ENCODE data around the gene PROCA1.

PROCA1 gene, protein sequence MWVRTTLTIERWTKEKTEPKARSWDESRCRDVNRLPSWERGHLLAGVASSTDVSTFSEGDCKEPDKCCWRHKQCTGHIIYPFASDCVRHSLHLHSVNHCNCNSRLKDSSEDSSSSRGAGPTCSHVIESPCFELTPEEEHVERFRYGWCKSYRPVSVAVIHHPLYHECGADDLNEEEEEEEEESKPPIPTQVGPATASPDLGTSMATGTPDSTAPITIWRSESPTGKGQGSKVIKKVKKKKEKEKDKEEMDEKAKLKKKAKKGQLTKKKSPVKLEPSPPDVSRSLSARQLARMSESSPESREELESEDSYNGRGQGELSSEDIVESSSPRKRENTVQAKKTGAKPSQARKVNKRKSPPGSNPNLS

GRCh38 chr17:28711723-28712031 is at the start of gene PROCA1:
PROCA1 (minus strand) TSS chr17:28711888; CDS start chr17:28711660, 228 bp downstream.
- DNase-seq, result no peak

DNA sequence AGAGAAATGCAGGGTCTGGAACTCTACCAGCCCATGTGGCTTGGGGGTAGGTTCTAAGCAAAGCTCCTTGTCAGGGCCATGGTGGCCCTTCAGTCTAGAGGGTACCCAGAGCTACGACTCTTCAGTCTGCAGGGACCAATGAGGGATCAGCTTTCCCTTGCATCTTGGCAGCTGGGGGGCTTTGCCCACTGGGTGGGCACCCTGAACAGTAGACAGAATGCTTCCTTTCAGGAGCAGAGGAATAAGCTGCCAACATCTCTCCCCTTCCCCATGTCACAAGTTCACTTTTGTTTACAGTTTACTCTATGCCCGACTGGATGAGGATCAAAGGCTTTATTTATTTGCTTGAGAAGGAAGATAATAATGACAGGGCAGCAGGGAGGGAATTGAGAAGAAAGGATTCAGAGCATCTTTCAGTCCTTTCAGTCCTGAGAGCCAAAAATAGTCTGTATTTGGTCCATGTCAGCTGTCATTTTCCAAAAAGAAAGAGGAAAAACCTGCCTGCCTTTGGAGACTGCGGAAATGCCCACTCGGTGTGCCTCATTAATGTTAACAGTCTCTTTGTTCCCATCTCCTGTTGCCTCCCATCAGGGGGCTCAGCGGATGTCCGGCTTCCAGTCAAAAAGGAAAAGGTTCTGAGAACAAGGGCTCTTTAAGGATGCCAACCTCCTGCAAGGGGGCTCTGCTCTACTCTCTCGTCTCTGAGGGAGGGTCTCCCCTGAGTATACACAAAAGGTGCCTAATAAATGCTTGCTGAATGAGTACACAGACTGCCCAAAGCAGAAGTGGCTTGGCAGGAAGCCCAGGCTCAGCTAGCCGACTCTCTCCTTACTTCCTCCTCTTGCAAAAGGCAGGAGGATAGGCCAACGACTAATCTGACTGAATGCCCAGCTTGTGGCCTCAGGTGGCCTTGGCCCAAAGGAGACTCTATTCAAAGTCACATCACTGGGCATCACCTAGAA is 49.2 kb upstream of the PROCA1 start:
- DNase-seq, result peak; percentile 48

GRCh38 chr17:28759256-28759865 is 47.7 kb upstream of the PROCA1 start:
- no peak for DNase-seq

DNA sequence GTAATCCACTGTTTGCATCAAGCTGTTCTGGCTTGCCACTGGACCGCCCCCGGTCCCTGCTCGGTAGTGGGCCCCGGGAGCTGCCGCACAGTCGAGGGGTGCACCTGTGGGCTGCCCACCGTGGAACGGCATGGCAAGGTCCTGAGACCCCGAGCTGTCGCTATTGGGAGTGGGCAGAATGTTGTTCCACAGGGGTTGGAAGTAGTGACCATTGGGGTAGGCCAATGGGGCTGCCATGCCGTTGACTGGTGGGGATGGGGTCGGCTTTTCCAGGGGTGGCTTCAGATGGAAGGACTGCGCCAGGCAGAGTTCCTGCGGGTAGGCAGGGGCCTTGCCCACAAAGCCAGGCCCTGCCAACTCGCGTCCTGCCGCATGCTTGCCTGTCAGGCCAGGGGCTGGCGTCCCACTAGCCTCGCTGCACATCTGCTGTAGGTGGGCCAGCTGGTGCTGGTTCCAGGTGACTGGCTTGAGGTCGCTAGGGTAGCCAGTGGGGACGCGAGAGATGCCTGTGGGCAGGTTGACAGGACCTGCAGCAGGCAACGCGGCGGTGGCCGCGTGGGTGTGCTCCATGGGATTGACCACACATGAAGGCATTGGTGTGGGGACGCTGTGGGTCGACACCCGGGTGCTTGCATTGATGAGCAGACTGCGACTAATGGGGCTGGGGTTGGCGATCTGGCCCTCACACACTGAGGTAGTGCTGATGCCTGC is 46.9 kb upstream of the PROCA1 start:
- no peak for DNase-seq

DNA sequence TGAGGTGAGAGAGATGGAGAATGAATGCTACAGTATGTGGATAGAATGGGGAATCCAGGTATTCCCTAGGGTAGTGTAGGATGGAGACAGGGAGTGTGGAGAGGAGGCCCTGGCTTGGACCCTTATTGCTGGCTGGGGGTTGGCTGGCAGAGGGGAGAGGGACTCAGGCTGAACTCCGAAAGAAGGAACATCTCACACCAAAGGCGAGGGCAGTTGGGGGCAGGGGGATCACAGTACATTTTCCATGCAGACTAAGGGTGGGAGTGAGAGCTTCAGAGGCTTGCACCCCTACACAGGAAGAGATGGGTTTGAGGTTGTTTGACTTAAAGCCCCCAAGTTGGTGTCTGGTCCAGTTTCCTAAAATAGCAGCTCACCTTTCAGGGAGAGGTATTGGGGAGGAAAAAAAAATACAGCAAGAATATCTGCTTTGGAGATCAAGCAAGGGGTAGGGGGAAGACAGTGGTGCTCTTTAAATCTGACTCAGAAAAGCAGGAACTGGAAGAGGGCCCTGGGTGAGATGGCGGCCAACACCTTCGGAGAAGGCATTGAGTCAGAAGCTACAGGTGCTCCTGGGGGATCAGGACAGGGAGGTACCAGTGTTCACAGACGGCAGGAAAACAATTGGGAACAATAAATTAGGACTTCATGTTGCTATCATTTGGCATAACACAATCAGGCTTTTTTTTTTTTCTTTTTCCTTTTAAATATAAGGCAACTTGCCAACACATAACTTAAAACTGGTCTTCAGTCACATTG is 44.5 kb upstream of the PROCA1 start:
- DNase-seq, result no peak

- DNase-seq, result no peak
Measured at GRCh38 chr17:28755486-28755885, 43.8 kb upstream of the PROCA1 start.

DNA sequence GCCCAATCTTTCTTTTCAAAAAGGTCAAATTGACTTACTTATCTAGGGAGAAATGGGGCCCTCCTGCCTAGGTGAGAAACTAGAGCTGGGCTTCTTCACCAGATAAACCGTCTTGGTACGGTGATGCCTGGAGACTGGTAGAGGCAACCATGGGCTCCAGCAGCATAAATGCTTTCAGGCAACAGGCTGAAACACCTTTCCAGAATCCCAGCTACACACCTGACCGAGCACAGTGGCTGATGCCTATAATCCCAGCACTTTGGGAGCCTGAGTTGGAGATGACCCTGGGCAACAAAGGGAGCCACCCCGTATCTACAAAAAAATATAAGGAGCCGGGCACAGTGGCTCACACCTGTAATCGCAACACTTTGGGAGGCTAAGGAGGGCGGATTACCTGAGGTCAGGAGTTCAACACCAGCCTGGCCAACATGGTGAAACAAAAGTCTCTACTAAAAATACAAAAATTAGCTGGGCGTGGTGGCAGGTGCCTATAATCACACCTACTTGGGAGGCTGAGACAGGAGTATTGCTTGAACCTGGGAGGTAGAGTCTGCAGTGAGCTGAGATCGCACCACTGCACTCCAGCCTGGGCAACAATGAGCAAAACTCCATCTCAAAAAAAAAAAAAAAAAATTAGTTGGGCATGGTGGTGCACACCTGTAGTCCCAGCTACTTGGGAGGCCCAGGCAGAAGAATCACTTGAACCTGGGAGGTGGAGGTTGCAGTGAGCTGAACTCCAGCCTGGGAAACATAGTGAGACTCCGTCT is 40.1 kb upstream of the PROCA1 start:
- DNase-seq, result no peak

DNA sequence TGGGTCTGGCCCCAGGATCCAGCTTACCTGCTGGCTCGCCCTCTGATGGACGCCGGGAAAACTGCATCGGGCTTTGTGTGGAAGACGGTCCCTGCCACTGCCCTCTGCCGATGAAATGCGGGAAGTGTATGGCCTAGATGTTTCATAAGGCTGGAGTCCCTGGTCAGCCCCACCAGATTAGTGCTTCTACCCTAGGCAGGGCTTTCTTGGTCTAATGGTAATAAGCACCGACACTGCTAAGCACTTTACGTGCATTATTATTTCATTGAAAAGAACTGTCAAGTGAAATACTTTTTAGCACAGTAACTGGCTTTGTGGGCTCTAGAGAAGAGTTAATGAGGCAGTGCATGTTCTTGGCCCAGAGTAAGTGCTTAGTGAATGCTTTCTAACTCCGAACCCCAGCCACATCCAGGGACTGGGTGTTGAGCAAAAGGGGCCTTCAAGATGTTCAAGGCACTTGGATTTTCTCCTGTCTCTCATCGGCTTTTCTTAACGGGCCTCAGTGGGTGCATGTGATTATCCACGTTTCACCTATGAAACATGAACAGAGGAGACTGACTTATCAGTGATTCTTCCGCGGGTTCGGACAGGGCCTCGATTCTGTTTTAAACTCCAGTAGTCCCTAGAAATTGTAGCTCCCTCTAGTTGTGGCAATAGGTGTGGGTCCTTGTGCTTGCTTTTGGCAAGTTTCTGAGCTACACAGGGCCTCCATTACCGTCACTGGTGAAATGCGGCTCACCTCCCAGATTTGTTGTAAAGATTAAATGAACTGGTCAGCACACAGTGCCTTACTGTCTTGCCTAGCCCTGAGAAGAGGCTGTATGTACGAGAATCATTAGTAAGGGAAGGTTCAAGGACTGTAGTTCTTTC is 38.7 kb upstream of the PROCA1 start:
- DNase-seq, result peak; percentile 89

- no peak for DNase-seq
Measured at GRCh38 chr17:28749516-28750177, 38.0 kb upstream of the PROCA1 start.

GRCh38 chr17:28748852-28749515 is 37.3 kb upstream of the PROCA1 start:
- DNase-seq, result no peak

GRCh38 chr17:28747801-28748750 is 36.4 kb upstream of the PROCA1 start:
- DNase-seq, result no peak

- DNase-seq, result no peak
Measured at GRCh38 chr17:28747051-28747691, 35.5 kb upstream of the PROCA1 start.

- no peak for DNase-seq
Measured at GRCh38 chr17:28746611-28747050, 34.9 kb upstream of the PROCA1 start.

DNA sequence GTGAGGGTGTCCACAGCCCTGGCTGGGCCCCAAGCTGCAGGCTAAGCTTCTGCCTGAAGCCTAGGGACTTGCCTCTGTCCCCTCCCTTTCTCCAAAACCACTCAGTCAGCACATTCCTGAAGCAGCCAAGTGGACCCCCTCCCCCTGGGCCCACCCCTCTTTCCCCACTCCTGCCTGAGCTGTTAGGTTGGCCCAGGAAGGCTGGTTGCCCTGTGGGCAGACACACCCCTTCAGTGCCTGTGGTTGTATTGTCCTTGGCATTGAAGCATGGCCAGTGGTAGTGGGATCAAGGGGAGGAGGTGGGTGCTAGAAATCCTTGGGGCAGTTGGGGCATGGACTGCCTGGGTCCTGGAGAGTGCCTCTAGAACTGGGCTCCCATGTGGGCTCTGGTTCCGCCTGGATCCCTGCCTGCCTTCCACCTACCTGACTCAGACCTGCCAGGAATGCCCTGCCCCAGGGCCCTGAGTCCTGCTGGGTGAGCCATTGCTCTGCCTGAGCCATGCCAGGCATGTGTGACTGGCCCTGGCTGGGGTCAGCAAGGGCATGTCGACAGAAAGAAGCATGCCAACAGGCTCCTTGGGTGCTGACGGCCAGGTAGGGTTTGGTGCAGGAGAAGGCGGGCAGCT is 34.2 kb upstream of the PROCA1 start:
- no peak for DNase-seq

DNA sequence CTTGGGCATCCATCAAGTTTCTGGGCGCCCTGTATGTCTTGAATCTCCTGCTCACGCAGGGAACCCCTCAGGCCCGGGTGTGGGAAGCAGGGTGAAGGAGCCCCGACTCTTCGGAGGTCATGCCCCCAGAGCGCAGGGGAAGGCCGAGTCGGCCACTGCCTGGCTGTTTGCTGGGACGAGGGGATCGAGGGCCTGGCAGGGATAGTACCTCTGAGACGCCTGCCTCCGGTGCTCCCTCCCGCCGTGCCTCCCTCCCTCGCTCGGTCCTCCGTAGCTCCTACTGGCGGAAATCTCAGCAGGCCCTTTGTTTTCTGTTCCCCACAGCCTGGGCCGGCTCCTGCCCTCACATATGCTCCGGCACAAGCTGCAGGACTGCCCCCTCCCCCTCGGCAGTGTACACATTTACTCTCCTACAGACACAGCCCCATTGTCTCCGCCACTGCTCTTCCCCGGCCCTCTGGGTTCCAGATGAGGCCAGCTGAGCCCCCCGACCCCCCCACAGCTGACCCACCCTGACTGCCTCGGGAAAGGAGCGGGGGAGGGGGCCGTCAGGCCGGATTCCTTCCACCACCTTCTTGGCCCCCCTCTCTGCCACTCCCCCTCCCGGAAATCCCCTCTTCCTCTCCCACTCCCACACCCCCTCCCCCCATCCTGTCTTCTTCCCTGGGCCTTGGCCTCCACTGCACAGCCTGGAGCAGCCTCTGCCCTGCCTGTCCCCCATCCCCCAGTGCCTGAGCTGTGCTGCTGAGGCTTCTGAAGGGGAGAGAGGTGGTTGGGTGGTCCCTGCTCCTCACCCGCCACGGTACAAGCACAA is 33.5 kb upstream of the PROCA1 start:
- DNase-seq, result peak; percentile 48
